HepG2 (cell line): ENCODE measurements around the gene RNASE8. TPM values are rescaled to one million over a fixed set of nuclear protein-coding genes. Genes with fewer than 3 reads are reported as not detected.
A peak's percentile ranks its signal among the peaks of the same experiment; 100 is the strongest.

Experiments
- AHDC1 ChIP-seq: sonication (generic); formaldehyde crosslinking; IDR thresholded peaks from 2 replicates; pipeline ENCODE4 v1.5.1; 2020; ENCODE audit warnings: mild to moderate bottlenecking, missing genetic modification reagents, borderline replicate concordance
- BCL3 ChIP-seq: sonication (generic); formaldehyde crosslinking; IDR thresholded peaks from 2 replicates; pipeline ENCODE4 v1.5.1; 2020; ENCODE audit warnings: mild to moderate bottlenecking, missing genetic modification reagents, moderate library complexity
- GPBP1L1 ChIP-seq: sonication (generic); formaldehyde crosslinking; IDR thresholded peaks from 2 replicates; pipeline ENCODE4 v1.5.0; 2020; ENCODE audit warnings: mild to moderate bottlenecking, missing genetic modification reagents
- RBM39 ChIP-seq: fragments of 200-400 bp; formaldehyde crosslinking; IDR thresholded peaks from one replicate; pipeline ENCODE4 v1.6.1; 2018; ENCODE audit warnings: antibody characterized with exemption, mild to moderate bottlenecking, low read depth, low read length; ENCODE audit not compliant: poor library complexity, severe bottlenecking
- ZBTB40 ChIP-seq, 2 experiments: fragments of 450-650 bp in 1 of 2; sonication (generic) in 1 of 2; formaldehyde crosslinking in 1 of 2; IDR thresholded peaks; 2 replicates each; pipeline versions ENCODE4 v1.6.1 to v1.8.0; 2016 to 2022; ENCODE audit warnings: antibody characterized with exemption in 1 of 2, mild to moderate bottlenecking in 1 of 2, missing genetic modification reagents in 1 of 2
- ZFAT ChIP-seq: sonication (generic); formaldehyde crosslinking; conservative IDR thresholded peaks from 2 replicates; pipeline ENCODE4 v1.8.1; 2023; ENCODE audit warnings: missing genetic modification reagents, inconsistent platforms
- ZFP36 ChIP-seq: fragments of 150-350 bp; IDR thresholded peaks from 2 replicates; pipeline ENCODE4 v1.6.1; 2018; ENCODE audit warnings: borderline replicate concordance, low read length, low read depth; ENCODE audit not compliant: partially characterized antibody
- ZNF546 ChIP-seq: sonication (generic); formaldehyde crosslinking; conservative IDR thresholded peaks from 2 replicates; pipeline ENCODE4 v1.8.1; 2023; ENCODE audit warnings: mild to moderate bottlenecking, missing genetic modification reagents
- ZNF549 ChIP-seq: sonication (generic); formaldehyde crosslinking; IDR thresholded peaks from 2 replicates; pipeline ENCODE4 v1.5.0; 2020; ENCODE audit warnings: missing genetic modification reagents
- polyA plus RNA-seq, 8 experiments: library from polyadenylated mRNA; depleted of rRNA in 3 of 8; stranded (reverse) in 7 of 8; unstranded in 1 of 8; fragments of >200 nt; fragmentation: Illumina TruSeq in 4 of 8; extraction: Trizol in 4 of 8; gene quantifications; 2 replicates each; pipeline versions ENCODE4 v1.2.1 to v1.2.3, GENCODE V29; 2011 to 2016; ENCODE audit warnings: low read depth in 4 of 8, missing spikeins in 1 of 8, mixed read lengths in 1 of 8; ENCODE audit not compliant: insufficient read depth in 1 of 8
- total RNA-seq, 5 experiments: library from RNA; depleted of rRNA; stranded (reverse); fragments of >200 nt; fragmentation: Illumina TruSeq; extraction: Trizol; gene quantifications; 2 replicates each; pipeline ENCODE4 v1.2.3, GENCODE V29; 2016; ENCODE audit warnings: low read depth in 1 of 5

The RNASE8 gene
- total and polyA plus RNA-seq, 2 of the 13 experiments (the other 11 are each of a cell fraction or from before 2014, with no cell fraction given) = not detected

GRCh38 chr14:21039585-21040369 lies 17.8 kb upstream of the RNASE8 start (continued):
- TF ChIP-seq ZBTB40 (IDR thresholded peaks at IDR 0.05) (no peak), ZBTB40 (CRISPR knock-in tag; IDR thresholded peaks at IDR 0.05) (no peak), AHDC1 (CRISPR knock-in tag) (no peak), ZNF549 (CRISPR knock-in tag) (peak; percentile 82; the same call in 1 of the 2 replicates), ZNF546 (CRISPR knock-in tag) (no peak), ZFAT (CRISPR knock-in tag) (no peak), BCL3 (CRISPR knock-in tag) (no peak), RBM39 (no peak), ZFP36 (no peak), GPBP1L1 (CRISPR knock-in tag) (no peak)
